ENCODE measurements around the gene RNU6-1.

RNU6-1 gene

DNA sequence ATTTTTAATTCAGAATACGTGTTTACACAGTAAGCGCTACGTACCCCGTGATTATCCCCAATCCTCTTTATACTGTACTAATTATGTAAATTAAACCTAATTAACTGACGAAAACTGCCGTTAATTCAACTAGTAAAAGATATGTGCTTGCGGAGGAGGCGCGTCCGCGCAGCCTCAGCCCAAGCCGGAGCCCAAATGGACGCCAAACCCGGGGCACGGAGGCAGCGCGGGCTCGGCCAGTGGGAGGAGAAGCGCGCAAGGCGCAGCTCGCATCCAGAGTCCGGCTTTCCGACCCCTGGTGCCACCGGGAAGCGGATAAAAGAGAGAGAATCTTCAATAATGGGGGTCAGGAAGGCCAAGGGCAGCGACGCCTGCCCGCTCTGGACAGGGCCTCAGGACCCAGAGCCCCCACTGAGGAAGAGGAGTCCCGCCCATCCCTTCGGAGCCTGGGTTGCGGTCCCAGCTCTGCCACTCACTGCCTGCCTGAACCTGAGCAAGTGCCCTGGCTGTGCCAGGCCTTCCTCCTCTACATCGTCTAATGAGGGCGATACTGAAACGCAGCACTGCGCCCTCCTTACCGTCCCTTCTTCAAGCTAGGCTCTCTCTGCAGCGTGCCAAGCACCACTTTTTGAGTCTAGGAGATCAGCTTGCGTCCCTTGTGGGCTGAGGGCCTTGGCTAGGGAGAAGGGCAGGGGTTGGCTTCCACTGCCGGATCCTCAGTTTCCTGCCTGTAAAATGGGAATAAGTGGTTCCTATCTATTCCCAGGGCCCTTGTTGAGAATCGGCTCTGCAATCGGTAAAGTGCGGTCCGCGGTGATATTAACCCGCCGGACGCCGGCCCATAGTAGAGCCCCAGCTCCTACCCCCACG, 19.5 kb downstream of the RNU6-1 start:
- DNase-seq, result no peak

DNA sequence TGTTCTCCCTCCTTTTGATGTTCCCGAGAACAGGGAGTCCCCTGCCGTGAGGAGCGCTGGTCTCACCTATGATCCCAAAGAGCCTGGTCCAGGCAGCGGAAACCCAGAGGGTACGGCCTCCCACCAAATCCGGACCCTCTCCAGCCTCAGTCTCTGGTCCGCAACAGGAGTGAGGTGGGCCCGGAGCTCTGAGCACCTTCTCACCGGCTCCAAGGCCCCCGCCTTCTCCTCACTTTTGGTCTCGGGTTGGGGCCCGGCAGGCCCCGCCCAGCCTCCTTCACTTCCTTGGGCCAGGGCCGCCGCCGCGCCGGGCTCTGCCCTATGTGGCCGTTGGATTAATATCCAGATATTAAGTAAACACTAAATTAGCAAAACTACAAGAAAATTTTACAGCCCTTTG, 20.2 kb downstream of the RNU6-1 start:
- DNase-seq, result no peak

DNA sequence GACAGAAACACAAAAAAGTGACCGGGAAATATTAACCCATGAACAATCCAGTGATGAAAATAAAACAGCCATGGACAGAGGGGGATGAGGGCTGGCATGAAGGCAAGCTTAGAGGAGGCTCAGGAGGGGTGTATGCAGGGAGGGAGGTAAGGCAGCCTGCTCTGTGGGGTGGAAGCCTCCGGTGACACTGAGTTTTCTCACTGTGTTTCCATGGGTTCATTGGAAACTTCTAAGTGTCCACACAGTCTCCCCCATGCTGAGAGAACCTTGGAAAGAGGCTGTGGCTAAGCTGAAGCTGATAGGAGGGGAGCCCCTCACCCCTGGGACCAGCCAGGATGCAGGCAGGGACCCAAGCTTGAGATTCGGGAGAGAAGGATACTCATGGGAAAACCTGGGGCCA, 21.4 kb downstream of the RNU6-1 start:
- no peak for DNase-seq

- no peak for DNase-seq
Observed at GRCh38 chr15:67816668-67817067, 23.2 kb downstream of the RNU6-1 start.

DNA sequence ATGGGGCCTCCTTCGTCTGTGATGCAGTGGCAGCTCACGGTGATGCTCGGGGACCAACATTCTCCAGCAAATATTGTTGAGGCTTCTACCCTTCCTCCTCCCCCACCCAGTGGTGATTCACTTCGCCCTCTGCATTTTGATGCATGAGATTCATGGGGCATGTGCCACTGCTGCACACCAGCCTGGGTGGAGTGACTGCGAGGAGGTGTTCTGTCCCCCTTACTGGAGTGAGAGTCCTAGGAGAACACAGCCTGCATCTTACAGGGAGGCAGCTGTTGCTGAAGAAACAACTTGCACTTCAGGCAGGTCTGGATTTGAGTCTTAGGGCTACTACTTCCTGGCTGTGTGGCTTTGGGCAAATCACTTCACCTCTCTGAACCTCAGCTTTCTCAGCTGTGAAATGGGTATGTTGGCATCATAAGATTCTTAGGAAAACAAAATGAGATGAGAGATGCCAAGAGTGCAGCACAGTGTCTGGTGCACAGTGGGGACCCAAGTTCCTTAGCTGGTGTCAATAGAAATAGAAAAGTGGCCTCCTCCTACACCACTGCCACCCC, 24.7 kb downstream of the RNU6-1 start:
- no peak for DNase-seq

- no peak for DNase-seq
Observed at GRCh38 chr15:67813104-67813634, 26.7 kb downstream of the RNU6-1 start.

DNA sequence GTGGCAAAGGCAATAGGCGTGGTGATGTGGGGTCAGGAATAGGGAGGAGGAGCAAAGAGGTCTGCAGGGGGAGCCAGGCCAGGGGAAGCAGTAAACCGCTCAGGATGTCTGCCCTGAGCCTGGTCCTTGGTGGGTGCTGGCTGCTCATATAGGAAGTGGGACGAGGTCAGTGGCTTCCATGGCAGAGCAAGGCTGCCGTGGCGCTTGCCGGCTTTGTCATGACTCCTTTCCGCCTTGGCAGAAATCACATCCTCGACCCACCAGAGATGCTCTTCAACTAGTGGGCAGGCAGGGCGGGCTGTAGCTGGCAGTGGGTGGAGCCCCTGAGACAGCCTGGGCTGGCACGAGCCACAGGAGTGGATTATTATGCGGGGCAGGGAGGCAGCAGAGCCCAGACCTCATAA, 27.6 kb downstream of the RNU6-1 start:
- no peak for DNase-seq

DNA sequence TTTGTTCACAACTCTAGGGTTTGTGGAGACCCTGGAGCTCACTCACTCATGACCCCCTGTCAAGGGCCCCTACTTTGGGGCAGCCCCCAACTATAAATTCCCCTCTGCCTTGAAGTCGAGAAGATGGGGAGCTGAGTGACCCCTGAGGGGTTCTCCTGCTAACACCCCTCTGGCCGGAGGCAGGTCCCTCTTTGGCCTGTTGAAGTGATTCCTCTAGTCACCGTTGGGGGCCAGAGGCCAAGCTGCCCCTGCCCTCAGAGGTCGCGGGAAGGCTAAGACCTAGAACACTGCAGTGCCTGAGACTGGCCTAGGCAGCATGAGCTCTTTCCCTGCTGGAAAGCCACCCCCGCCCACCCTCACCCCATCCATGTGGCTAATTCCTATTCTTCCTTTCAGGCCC, 30.0 kb downstream of the RNU6-1 start:
- no peak for DNase-seq

DNA sequence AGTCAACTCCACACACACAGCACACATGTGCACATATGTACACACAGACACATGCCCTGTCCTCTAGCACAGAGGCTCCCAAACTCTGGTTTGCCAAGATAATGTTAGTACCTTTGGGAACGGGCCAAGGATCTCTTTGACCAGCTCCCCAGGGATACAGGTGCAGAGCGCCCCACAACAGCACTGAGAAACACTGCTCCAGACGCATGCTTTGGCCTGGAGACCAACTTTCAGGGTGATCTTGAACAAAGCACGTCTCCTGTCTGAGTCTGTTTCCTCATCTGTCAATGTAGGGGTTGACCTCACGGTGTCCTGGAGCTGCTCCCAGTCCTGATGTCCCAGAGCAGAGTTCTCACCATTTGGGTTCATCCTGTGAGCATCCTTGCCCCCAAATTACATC, 30.4 kb downstream of the RNU6-1 start:
- no peak for DNase-seq

DNA sequence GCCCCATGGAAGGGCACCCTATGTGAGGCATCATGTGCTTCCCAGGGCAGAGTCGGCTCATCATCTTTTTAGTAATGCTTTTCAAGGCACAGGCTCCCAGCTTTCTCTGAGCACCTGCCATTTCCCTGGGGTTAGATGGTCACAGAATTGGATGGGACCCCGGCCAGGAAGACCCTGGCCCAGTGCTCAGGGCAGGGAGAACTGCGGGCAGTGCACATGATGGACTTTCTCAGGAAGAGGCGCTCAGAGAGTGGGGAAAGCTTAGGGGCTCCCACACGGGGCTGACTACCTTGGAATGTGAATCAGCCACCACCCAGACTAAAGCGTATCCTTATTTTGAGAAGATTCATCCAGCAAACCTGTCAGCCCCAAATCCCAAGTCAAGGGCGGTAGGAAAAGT, 31.0 kb downstream of the RNU6-1 start:
- DNase-seq, result no peak

- no peak for DNase-seq
Observed at GRCh38 chr15:67807836-67808235, 32.0 kb downstream of the RNU6-1 start.

DNA sequence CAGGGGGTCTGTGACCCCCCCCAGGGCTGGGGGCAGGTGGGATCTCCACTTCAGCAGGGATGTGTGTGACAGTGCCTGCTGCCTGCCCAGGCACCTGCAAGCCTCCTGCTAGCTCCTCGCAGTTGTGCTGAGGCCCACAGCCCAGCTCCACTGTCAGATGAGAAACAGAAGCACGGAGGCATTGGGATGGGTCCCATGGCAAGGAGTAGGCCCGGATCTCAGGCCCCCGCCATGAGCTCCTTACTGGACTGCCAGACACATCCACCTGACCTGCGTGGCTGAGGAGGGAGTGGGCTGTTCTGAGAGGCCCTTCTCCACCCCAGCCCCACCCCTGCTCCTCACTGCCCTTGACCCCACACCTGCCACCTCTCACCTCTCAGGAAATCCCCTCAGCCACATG, 32.7 kb downstream of the RNU6-1 start:
- DNase-seq, result no peak

GRCh38 chr15:67806536-67806935, 33.3 kb downstream of the RNU6-1 start:
- DNase-seq, result no peak

DNA sequence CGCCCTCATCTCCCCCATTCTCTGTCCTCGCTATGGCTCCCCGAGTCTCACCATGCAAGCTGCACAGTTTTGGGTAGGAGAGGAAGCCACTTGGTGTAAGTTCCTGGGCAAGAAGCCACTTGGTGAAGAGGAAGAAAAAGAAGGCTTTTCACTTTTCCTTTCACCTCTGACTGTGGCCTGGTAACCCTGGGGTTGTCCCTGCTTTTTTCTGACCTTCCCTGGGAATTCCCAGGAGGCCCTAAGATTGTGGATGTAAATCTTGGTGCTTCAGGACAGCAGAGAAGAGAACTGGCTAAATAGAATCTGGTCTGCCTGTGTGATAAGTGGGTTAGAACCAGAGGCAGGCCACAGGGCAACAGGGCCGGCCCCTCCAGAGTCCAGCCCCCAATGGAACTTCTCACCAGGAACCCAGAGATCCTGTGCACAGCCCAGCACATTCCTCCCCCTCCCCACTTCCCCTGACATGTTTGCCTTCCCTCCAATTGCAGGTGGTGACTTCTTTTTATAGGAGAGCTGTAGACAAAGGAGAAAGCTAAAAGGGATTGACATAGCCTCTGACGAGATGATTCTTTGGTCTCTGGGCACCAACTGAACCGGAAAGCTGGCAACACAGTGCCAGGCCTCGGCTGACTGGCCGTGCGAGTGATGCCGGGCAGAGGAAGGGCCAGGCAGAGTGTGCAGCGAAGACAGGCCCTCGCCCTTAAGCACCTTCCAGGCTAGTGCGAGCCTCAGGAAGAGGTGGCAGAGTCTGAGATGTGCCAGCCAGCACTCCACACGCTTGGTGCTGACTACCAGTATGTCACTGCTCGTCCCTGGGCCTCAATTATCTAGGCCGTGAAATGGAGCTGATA, 34.0 kb downstream of the RNU6-1 start:
- DNase-seq, result no peak

- DNase-seq, result no peak
Observed at GRCh38 chr15:67805008-67805665, 34.7 kb downstream of the RNU6-1 start.

- no peak for DNase-seq
Observed at GRCh38 chr15:67803996-67804843, 35.6 kb downstream of the RNU6-1 start.

DNA sequence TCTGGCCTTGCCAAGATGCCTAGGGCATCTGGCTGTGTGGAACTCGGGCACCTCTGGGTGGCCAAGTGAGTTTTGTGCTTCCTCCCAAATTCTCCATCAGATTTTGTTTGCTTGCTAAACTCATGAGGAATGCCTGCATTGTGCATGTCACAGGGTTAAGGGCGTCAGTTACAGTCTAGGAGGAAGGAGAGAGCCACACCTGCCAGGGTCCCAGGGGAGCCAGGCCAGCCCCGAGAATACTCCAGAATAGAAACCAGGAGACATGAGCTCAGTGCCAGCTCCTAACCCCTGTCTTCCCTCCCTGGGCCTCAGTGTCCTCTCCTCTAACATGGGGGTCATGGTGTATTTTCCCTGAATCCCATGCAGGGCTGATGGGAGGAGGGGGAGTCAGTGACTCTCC, 36.5 kb downstream of the RNU6-1 start:
- DNase-seq, result no peak

GRCh38 chr15:67801926-67802914, 37.6 kb downstream of the RNU6-1 start:
- no peak for DNase-seq

- DNase-seq, result no peak
Observed at GRCh38 chr15:67801142-67801541, 38.7 kb downstream of the RNU6-1 start.

DNA sequence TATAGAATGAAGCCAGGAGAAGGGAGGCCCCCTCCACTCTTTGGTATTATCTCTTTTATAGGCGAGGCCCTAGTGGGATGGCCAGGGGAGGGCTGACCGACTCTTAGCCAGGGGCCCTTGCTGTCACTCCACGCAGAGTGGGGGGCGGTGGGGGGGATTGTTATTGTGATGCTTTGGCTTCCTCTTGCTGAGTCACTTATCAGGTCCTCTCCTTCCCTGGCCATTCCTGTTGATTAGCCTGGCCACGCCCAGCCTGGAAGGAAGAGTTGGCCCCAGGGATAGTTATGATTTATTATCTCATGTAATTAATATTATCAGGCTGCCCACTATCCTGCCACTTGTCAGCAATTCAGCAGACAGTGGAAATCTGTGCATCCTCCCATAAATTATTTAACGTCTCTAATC, 40.0 kb downstream of the RNU6-1 start:
- DNase-seq, result no peak
